Erythroblast (primary cell): ENCODE data around the gene CIAO1.

Experiments
- GATA1 ChIP-seq: IDR thresholded peaks from 2 replicates; pipeline ENCODE4 v1.6.1; 2011; ENCODE audit warnings: low read depth, mild to moderate bottlenecking, control low read depth, low read length, moderate library complexity
- POLR2A ChIP-seq: IDR thresholded peaks from 2 replicates; pipeline ENCODE4 v1.6.1; 2011; ENCODE audit warnings: mild to moderate bottlenecking, low read length

DNA sequence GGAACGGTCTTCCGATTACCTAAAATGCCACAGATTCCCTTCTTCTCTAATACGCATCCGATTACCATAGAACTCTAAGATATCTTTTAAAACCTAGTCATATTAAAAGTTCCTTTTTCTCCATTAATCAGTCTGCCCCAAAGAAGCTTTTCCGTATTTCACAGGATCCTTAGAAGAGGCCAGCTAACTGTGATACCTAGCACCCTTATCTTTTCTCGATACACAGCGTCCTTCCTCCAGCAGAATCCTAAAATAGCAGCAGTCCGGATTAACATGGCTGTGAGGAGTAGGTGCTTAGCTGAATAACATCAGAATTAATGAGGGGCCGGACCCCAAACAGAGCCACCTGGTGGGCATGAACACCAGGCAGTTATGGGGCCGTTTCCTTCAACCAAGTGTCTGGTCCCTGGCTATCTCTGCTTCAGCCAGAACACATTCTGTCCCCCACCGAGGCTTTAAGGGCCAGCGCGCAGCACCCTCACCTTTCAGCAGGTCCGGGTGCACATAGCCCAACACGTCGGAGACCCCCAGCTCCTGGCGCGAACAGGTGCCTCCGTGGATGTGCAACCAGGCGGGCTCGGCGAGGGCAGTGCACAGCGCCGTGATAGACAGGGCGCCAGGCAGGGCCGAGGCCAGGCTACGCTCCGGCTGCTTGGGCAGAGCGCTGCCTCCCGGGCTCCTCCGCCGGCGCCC, 1.2 kb upstream of the CIAO1 start:
- TF ChIP-seq POLR2A (no peak), GATA1 (no peak)
